DMS53 treated with DMSO at 0.1 percent for 48 hours (cell line): ENCODE results near the gene BAX.

ENCODE experiments used
- DNase-seq: peaks from one replicate; lab custom pipeline; 2025; ENCODE audit not compliant: unreplicated experiment; lab: John Stamatoyannopoulos, UW

Gene BAX

DNA sequence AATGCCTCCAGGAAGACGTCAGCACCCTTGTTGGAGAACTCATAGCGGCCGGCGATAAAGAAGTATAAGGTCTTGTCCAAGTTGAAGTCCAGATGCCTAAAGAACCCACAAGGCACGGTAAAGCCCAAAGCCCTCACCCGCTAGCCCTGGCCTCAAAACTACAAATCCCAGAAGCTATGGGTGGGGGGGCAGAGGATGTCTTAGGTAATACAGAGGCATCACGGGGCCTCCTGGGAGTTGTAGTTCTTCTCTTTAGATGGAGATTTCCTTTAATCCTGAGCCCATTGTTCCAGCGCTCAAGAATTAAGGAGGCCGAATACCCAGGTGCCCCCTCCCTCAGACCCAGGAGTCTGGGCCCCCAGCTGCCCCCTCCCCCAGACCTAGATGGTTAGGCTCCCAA lies 27.6 kb downstream of the BAX start:
- no peak for DNase-seq

DNA sequence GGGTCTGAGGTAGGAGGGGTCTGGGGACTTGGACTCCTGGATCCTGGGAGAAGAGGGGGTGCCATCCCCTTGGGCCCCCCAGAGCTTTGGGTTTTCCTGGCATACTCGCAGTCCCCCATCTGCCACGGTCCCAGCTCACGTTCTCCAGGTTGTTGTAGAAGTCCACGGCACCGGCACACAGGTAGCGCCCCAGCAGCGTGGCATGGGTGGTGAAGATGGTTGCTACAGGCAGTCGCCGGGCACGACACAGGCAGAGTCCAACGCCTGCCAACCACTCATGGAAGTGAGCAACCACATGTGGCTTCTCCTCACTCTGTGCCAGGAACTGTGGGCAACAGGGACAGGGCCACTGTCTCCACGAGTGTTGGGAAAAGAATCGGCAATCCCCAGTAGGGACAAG lies 31.0 kb downstream of the BAX start:
- no peak for DNase-seq

- DNase-seq = no peak
These were observed 31.5 kb downstream of the BAX start for GRCh38 chr19:48986211-48986610.

- no peak for DNase-seq
These were observed 32.6 kb downstream of the BAX start for GRCh38 chr19:48987323-48987722.

DNA sequence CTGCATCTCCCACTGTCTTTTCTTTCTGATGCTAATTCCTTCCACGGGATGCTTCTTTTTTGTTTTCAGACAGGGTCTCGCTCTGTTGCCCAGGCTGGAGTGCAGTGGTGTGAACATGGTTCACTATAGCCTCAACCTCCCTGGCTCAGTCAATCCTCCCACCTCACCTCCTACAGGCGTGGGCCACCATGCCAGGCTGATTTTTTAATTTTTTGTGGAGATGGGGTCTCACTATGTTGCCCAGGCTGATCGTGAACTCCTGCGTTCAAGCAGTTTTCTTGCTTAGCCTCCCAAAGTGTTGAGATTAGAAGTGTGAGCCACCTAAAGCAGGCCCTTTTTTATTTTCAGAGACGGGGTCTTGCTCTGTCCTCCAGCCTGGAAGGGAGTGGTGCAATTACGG lies 33.6 kb downstream of the BAX start:
- DNase-seq = no peak

GRCh38 chr19:48988860-48989259 lies 34.2 kb downstream of the BAX start:
- no peak for DNase-seq

GRCh38 chr19:48989701-48990291 lies 35.1 kb downstream of the BAX start:
- DNase-seq = no peak

- no peak for DNase-seq
These were observed 35.7 kb downstream of the BAX start for GRCh38 chr19:48990400-48990799.

DNA sequence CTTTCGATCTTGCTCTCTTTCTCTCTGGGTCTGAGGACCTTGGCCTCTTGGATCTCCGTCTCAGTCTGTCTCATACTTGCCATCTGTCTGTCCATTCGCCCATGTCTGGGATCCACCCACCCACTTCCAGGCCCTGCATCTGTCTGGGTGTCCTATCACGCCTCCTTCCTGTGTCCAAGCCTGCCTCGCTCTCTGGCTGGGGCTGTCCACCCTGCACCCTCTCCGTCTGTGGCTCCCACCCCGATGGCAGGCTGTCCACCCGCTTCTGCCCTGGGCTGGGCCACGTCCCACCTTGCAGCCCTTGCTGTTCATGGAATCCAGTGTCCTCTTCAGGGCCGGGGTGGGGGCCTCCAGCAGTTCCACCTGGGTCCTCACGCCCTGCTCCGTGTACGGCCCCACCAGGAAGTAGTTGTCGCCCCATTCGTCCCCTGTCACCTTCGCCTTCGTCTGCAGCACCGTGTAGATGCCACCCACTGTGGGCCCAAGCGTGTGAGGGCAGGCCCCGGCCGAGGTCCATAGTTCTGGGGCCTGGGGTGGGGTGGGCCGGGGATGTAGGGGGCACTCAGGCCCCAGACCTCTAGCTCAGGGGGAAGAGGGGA lies 36.4 kb downstream of the BAX start:
- no peak for DNase-seq

GRCh38 chr19:48991873-48992580 lies 37.4 kb downstream of the BAX start:
- no peak for DNase-seq

DNA sequence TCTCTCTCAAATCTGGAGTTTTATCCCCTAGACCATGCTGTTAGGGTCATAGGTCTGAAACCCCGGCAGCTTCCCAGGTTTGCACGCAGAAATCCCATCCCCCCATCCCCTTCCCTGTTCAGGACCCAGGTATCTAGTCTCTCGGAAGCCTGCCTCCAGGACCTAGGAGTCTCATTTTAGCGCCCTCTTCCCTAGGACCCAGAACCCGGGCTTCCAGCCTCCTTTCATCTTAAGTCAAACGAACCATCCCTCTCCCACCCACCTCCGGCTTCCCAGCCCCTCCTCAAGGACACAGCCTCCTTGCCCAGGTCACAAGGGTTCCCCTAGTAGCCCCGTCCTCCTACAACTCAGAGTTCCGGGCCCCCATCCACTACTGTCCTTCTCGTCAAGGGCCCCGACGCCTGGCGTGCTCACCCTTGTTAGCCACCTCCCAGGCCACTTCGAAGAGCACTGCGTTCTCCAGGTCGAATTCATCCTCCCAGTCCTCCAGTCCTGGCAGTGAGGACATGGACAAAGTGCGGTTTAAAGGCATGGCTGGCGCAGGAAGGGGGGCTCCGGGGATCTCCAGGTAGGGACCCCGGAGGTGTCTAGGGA lies 38.0 kb downstream of the BAX start:
- no peak for DNase-seq

DNA sequence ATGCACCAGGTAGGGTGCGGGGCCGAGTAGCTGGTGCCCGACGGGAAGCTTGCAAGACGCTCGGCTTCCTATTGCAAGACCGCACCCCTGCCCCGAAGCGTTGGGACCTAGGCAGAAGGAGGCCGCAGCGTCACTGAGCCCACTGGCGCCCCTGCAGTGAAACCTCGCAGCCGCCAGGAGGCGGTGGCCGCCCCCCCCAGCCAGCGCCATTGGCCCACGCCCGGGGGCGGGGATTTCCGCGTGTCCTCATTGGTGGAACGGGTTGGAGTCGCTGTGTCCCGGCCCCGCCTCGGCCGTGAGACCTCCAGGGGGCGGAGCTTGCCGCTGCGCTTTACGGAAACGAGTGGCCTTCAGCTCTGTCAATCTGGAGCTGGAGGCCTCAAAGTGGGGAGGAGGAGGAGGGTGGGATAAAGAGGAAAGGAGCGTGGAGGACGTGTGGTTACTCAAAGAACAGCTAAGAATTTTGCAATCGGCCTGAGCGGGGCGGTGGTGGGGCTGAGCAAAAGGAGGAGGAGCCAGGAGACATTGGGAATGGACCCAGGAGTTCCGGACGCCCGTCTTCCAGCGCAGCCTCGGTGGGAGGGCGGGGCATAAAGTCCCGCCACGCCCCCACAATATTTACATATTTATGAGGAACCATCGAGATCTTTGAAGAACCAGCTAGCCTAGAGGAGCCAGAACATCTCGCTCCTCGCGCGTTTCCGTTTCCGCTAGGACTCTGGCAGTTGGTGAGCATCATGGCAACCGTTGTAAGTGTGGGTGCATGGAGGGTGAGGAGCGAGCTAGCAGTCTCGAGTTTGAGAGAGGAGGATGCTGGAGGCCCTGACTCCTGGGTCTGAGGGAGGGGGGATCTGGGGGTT lies 38.7 kb downstream of the BAX start, which contains the start of the genes GYS1 and RUVBL2:
Gene GYS1 (minus strand): TSS at position 135 of the 860 bp plus-strand sequence. CDS start 197 bp downstream, outside the sequence.
Gene RUVBL2 (plus strand): TSS at position 713 of the 860 bp plus-strand sequence. CDS start 25 bp downstream, at position 738.
- peak; percentile 96 for DNase-seq

DNA sequence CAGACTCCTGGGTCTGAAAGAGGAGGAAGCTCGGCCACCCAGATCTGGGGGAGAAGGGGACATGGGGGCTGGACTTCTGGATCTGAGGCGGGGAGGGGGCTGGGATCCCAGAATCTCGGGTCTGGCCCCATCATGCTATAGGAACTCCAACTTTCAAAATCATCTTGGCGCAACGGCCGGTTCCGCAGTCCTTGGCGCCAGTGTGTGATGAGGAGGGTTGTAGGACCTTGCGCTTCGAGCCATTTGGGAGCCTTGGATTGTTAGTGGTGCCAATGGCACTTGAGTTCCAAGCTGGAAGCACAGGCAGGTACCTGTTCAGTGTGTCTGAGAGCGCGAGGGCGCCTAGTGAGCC lies 39.3 kb downstream of the BAX start:
- no peak for DNase-seq

GRCh38 chr19:48997972-48998371 lies 43.3 kb downstream of the BAX start:
- no peak for DNase-seq

DNA sequence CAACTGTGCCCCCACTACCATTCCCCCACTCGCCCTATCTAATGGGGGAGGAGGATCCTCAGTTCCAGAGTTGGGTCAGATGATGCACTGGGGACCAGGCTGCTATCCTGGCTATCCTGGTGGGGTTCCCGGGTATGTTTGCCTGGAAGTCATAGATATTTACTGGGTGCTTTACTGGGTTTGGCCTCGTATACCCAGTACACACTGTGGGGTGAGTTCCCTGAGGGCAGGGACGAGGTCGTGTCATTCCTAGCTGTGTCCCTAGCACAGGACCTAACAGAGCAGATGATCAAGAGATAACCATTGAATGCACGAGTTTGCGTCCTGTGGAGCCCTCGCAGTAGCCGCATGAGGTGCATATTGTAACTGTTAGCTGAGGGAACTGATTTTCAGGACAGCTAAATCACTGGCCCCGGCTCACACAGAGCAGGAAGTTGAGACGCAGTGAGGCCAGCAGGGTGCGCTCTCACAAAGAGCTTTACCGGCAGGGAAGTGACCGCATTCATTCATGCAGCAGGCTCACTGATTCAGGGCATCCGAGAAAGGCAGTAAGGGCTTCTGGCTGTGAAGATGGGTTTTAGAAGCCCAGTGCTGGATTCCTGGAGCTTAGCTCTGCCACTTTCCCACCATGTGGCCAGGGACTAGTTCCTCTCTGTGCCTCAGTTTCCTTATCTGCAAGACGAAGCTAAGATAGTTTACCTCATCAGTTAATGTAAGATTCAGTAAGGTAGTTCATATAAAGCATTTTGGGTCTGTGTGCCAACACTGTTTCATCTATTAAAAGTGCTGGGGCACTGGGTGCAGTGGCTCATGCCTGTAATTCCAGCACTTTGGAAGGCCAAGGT lies 45.0 kb downstream of the BAX start:
- DNase-seq = no peak

DNA sequence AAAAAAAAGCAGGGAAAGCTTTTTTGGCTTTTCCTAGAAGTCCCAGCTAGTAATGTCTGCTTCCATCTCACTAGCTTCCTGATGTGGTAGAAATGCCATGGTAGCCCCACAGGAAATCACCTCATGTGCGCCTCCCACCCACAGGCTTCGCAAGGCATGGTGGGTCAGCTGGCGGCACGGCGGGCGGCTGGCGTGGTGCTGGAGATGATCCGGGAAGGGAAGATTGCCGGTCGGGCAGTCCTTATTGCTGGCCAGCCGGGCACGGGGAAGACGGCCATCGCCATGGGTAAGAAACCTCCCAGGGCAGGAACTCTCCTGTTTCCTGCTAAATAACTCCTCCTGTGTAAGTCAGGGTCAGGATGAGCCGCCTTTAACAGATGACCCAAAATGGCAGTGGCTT lies 49.5 kb downstream of the BAX start:
- DNase-seq = no peak

DNA sequence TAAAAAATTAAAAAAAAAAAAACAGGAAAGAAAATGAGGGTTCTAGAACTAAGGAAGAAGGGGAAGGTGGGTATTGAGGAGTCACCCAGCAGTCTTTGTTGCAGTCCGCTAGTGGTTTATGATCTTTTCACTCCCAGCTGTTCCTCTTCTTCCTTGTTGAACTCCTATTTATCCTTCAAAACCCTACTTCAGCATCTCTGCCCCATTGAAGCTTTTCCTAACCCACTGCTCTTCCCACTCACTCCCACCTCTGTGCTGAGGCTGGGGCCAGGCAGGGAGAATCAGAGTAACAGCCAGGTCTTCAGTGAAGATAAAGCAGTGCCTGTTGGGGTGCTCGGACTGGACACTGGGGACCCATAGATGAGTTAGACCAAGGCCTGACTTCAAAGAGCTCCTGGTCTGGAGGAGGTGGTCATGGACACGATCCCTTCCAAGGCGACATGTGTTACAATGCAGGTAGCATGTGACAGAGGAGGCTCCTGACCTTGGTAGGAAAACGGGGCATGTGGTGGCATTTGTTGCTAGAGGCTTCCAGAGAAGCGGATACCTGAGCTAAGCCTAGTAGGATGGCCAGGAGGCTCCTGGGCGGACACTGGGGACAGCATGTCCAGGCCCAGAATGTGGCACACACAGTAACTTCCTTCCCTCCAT lies 50.4 kb downstream of the BAX start:
- no peak for DNase-seq

DNA sequence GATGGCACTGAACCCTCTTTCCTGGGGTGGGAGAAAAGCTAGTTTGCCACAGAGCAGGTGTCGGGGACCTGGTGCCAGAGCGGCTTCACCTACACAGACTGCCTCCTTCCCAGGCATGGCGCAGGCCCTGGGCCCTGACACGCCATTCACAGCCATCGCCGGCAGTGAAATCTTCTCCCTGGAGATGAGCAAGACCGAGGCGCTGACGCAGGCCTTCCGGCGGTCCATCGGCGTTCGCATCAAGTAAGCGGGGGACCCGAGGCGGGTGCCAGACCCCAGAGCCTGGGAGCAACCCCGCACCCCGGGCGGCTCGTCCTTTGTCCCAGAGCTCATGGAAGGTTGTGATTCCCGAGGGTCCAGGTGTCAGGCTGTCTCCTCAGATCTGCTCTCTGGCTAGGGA lies 52.2 kb downstream of the BAX start:
- no peak for DNase-seq

- DNase-seq = no peak
These were observed 55.2 kb downstream of the BAX start for GRCh38 chr19:49009828-49010227.

GRCh38 chr19:49010453-49010852 lies 55.8 kb downstream of the BAX start:
- DNase-seq = no peak
